Mesodermal cell (in vitro differentiated cells): Measurements from ENCODE around the gene CYP26A1.
"Not testable (repeated sequence)": the region's sequence is repeated elsewhere in the genome, so short reads cannot be mapped to it uniquely, and the experiment has no call there.

Experiments used
- H3K27ac ChIP-seq: 2 replicates; pipeline ENCODE4 v1.7.0; 2013; ENCODE audit warnings: mild to moderate bottlenecking, low read depth, low read length, moderate library complexity; ENCODE audit not compliant: severe bottlenecking
- H3K36me3 ChIP-seq: 2 replicates; pipeline ENCODE4 v1.7.1; 2013; ENCODE audit warnings: mild to moderate bottlenecking, low read length, moderate library complexity; ENCODE audit not compliant: control insufficient read depth, insufficient read depth
- H3K4me1 ChIP-seq: one replicate; pipeline ENCODE4 v1.7.1; 2013; ENCODE audit warnings: mild to moderate bottlenecking, low read length; ENCODE audit not compliant: insufficient read depth, control insufficient read depth, poor library complexity, severe bottlenecking
- H3K4me3 ChIP-seq: 2 replicates; pipeline ENCODE4 v1.7.0; 2013; ENCODE audit warnings: low read length, control low read depth, mild to moderate bottlenecking; ENCODE audit not compliant: insufficient read depth, poor library complexity, severe bottlenecking; ENCODE audit errors: extremely low read depth
- H3K9me3 ChIP-seq: 2 replicates; pipeline ENCODE4 v1.7.1; 2013; ENCODE audit warnings: mild to moderate bottlenecking, low read length, moderate library complexity; ENCODE audit not compliant: control insufficient read depth
- WGBS, 2 experiments: methylation state at CpG; one replicate each; pipeline ENCODE4 v1.1.5; 2013; ENCODE audit warnings: missing lambda C conversion rate in 2 of 2; ENCODE audit not compliant: insufficient coverage in 2 of 2; 5-methylcytosine and 5-hydroxymethylcytosine counted together

The CYP26A1 gene

GRCh38 chr10:93098816-93099215, 25.1 kb downstream of the CYP26A1 start:
- Histone ChIP-seq H3K4me3 (no peak overlapping the region), H3K4me1 (no peaks in the 10 kb centered on the region), H3K36me3 (no peaks in the 10 kb centered on the region), H3K27ac (no peak overlapping the region), H3K9me3 (no peaks in the 10 kb centered on the region)
- 67 to 78% methylated on average over 1 of the region's 3 CpGs for WGBS, 2 experiments

- WGBS, 2 experiments = 93 to 97% methylated on average over 6 to 7 of the region's 7 CpGs
- H3K9me3 ChIP-seq = no peaks in the 10 kb centered on the region
- H3K27ac ChIP-seq = no peak overlapping the region
- H3K4me3 ChIP-seq = no peak overlapping the region
- no peaks in the 10 kb centered on the region for H3K36me3 ChIP-seq
- H3K4me1 ChIP-seq = no peaks in the 10 kb centered on the region
These were observed 26.0 kb downstream of the CYP26A1 start for GRCh38 chr10:93099670-93100069.

DNA sequence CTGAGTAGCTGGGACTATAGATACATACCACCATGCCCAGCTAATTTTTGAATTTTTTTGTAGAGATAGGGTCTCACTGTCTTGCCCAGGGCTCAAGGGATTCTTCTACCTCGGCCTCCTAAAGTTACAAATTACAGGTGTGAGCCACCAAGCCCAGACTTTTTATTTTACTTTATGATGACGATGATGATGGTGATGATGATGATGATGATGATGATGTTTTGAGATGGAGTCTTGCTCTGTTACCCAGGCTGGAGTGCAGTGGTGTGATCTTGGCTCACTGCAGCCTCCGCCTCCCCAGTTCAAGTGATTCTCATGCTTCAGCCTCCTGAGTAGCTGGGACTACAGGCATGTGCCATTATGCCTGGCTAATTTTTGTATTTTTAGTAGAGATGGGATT, 27.5 kb downstream of the CYP26A1 start:
- not testable (repeated sequence) for H3K4me3 ChIP-seq, H3K9me3 ChIP-seq, H3K4me1 ChIP-seq, H3K27ac ChIP-seq, H3K36me3 ChIP-seq
- WGBS, 2 experiments = 75 to 100% methylated on average over 1 to 2 of the region's 3 CpGs

DNA sequence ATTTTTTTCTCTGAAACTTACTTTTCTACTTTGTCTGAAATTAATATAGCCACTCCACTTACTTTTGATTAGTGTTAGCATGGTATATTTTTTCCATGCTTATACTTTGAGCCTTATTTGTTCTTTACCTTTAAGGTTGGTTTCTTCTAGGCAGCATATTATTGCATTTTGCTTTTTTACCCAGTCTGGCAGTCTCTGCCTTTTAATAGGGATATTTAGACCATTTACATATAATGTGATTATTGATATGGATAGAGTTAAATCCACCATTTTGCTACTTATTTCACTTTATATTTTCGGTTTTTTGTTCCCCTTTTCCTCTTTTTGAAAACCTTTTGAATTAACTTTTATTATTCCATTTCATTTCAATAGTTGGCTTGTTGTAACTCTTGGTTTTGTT, 30.3 kb downstream of the CYP26A1 start:
- no peaks in the 10 kb centered on the region for H3K4me1 ChIP-seq
- WGBS, 2 experiments = no CpG with 5 or more reads among the region's 1 CpG

GRCh38 chr10:93106631-93107072, 33.0 kb downstream of the CYP26A1 start:
- WGBS, 2 experiments = 76 to 92% methylated on average over 2 of the region's 2 CpGs
- Histone ChIP-seq H3K27ac (no peak overlapping the region), H3K9me3 (no peaks in the 10 kb centered on the region), H3K4me3 (no peak overlapping the region), H3K36me3 (no peaks in the 10 kb centered on the region), H3K4me1 (no peaks in the 10 kb centered on the region)

More for the DNA sequence above, 30.3 kb downstream of the CYP26A1 start:
- Histone ChIP-seq H3K27ac (no peak overlapping the region), H3K9me3 (no peaks in the 10 kb centered on the region), H3K36me3 (no peaks in the 10 kb centered on the region), H3K4me3 (no peak overlapping the region)

GRCh38 chr10:93110472-93111146, 36.9 kb downstream of the CYP26A1 start:
- Histone ChIP-seq H3K4me1 (no peaks in the 10 kb centered on the region), H3K4me3 (no peak overlapping the region), H3K9me3 (no peaks in the 10 kb centered on the region), H3K27ac (no peak overlapping the region), H3K36me3 (no peaks in the 10 kb centered on the region)
- 74% methylated on average over 2 of the region's 3 CpGs; no CpG with 5 or more reads in 1 of the 2 experiments for WGBS, 2 experiments

- Histone ChIP-seq H3K9me3 (no peaks in the 10 kb centered on the region), H3K36me3 (no peaks in the 10 kb centered on the region), H3K27ac (no peak overlapping the region), H3K4me3 (no peak overlapping the region), H3K4me1 (no peaks in the 10 kb centered on the region)
- WGBS, 2 experiments = 80 to 86% methylated on average over 2 of the region's 2 CpGs
These were observed 39.3 kb downstream of the CYP26A1 start for GRCh38 chr10:93113042-93113441.

DNA sequence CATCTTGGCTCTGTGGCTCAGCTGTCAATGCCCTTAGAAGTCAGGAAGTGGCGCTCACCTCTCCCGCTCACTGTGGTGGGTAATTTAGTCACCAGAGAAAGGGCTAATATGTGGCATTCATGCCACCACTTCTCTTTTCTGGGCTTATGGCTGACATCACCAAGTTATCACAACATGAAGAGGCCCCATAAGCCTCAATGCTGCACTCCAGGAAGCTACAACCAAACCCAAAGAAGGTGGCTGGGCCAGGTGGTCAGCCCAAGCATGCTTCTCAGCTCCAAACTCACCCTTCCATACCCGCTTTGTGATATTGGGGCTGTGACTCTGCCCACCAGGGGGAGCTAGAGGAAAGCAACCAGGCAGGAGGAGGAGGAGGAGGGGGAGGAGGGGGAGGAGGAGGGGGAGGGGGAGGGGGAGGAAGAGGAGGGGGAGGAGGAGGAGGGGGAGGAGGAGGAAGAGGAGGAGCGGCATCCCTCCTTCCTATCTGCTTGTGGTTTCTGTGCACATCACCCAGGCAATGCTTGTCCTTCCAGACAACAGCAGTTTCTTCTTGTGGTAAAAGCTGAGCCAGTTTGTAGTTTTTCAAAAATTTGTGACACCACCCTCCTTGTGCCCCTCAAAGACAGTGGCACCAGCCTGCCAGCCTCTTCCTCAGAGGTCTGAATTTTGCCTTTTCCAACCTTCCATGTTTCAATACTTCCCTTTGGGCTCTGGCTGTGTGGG, 42.1 kb downstream of the CYP26A1 start:
- Histone ChIP-seq H3K4me1 (no peaks in the 10 kb centered on the region), H3K9me3 (no peaks in the 10 kb centered on the region), H3K27ac (no peak overlapping the region), H3K36me3 (no peaks in the 10 kb centered on the region), H3K4me3 (no peak overlapping the region)
- no CpG with 5 or more reads among the region's 4 CpGs for WGBS, 2 experiments

GRCh38 chr10:93121311-93121710, 47.6 kb downstream of the CYP26A1 start:
- Histone ChIP-seq H3K4me3 (no peak overlapping the region), H3K36me3 (no peaks in the 10 kb centered on the region), H3K4me1 (no peaks in the 10 kb centered on the region), H3K9me3 (peaks cover 3% of the 10 kb centered on the region), H3K27ac (no peak overlapping the region)
- 83 to 95% methylated on average over 2 to 3 of the region's 3 CpGs for WGBS, 2 experiments

DNA sequence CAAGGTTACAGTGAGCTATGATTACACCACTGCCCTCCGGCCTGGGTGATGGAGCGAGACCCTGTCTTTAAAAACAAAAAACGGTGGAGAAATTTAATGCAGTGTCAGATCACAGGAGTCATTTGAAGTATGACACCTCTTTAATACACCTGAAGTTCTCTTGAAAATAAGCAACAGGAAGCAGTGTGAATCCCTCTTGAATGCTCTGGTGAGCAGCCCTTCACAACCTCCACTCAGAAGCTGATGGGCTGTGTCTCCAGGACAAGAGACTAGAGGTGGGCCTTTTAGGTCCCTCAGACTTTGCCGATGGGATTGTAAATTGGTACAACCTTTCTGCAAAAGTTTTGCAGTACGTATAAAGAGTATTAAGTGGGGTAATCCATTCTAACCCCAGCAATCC, 50.1 kb downstream of the CYP26A1 start:
- Histone ChIP-seq H3K4me3 (no peak overlapping the region), H3K9me3 (peaks cover 14% of the 10 kb centered on the region), H3K4me1 (no peaks in the 10 kb centered on the region), H3K27ac (no peak overlapping the region), H3K36me3 (no peaks in the 10 kb centered on the region)
- WGBS, 2 experiments = 100% methylated on average over 2 of the region's 5 CpGs; no CpG with 5 or more reads in 1 of the 2 experiments
